SK-N-SH (cell line): ENCODE data around the gene RNU11. TPM values are rescaled to one million over a fixed set of nuclear protein-coding genes. Genes with fewer than 3 reads are reported as not detected.

Source experiments
- CTCF ChIA-PET: fragments of 300-600, 350-600 bp; formaldehyde crosslinking; extraction: SDS; loops from one replicate; lab custom pipeline; 2021; lab: Yijun Ruan, JAX
- POLR2A ChIA-PET: fragments of 350-600 bp; sonication (Branson Sonifier 250); formaldehyde crosslinking; extraction: SDS; loops from one replicate; lab custom pipeline; 2020; ENCODE audit warnings: antibody characterized with exemption, inconsistent platforms; lab: Yijun Ruan, JAX
- DNase-seq: peaks from one replicate; pipeline ENCODE4 v3.0.0; 2012
- H2AFZ ChIP-seq: fragments of 200-600 bp; sonication (generic); 2 replicates; pipeline ENCODE4 v1.8.1; 2016; ENCODE audit warnings: antibody characterized with exemption, mild to moderate bottlenecking, low read depth
- H3F3A ChIP-seq: fragments of 200-600 bp; sonication (generic); replicated peaks from 2 replicates; pipeline ENCODE3; 2016; ENCODE audit warnings: antibody characterized with exemption, mild to moderate bottlenecking; ENCODE audit not compliant: insufficient read depth
- H3K27ac ChIP-seq, 2 experiments: fragments of 200-500 bp in 1 of 2; fragments of 200-600 bp in 1 of 2; sonication (Bioruptor generic) in 1 of 2; sonication (generic), shearing (Covaris generic) in 1 of 2; 2 replicates each; pipeline versions ENCODE4 v1.5.1 to v1.6.1; 2014 to 2016; ENCODE audit warnings: low read depth in 2 of 2, inconsistent platforms in 1 of 2, low read length in 1 of 2, mild to moderate bottlenecking in 1 of 2, mixed read lengths in 1 of 2
- H3K27me3 ChIP-seq: fragments of 200-600 bp; sonication (generic), shearing (Covaris generic); 2 replicates; pipeline ENCODE4 v1.6.1; 2016; ENCODE audit warnings: mixed run types; ENCODE audit not compliant: insufficient read depth
- H3K36me3 ChIP-seq, 2 experiments: fragments of 200-500 bp in 1 of 2; fragments of 200-600 bp in 1 of 2; sonication (Bioruptor generic) in 1 of 2; sonication (generic) in 1 of 2; replicated peaks in 1 of 2; 2 replicates each; pipeline versions ENCODE3 to v1.5.1; 2014 to 2016; ENCODE audit warnings: low read length in 1 of 2, mild to moderate bottlenecking in 1 of 2; ENCODE audit not compliant: insufficient read depth in 2 of 2, control insufficient read depth in 1 of 2
- H3K4me1 ChIP-seq, 2 experiments: fragments of 200-500 bp in 1 of 2; fragments of 200-600 bp in 1 of 2; sonication (Bioruptor generic) in 1 of 2; sonication (generic), shearing (Covaris generic) in 1 of 2; 2 replicates each; pipeline versions ENCODE4 v1.5.1 to v1.6.1; 2014 to 2016; ENCODE audit warnings: low read depth in 1 of 2, low read length in 1 of 2, mixed run types in 1 of 2; ENCODE audit not compliant: insufficient read depth in 2 of 2, control insufficient read depth in 1 of 2
- H3K4me2 ChIP-seq: fragments of 200-600 bp; sonication (generic), shearing (Covaris generic); 2 replicates; pipeline ENCODE4 v1.6.1; 2017; ENCODE audit warnings: mixed run types
- H3K4me3 ChIP-seq, 2 experiments: fragments of 200-500 bp in 1 of 2; fragments of 200-600 bp in 1 of 2; sonication (Bioruptor generic) in 1 of 2; sonication (generic), shearing (Covaris generic) in 1 of 2; 2 replicates each; pipeline versions ENCODE4 v1.5.1 to v1.8.1; 2014 to 2016; ENCODE audit warnings: low read depth in 2 of 2, inconsistent platforms in 1 of 2, low read length in 1 of 2, mild to moderate bottlenecking in 1 of 2, mixed read lengths in 1 of 2, moderate library complexity in 1 of 2
- H3K79me2 ChIP-seq: fragments of 200-600 bp; sonication (generic); 2 replicates; pipeline ENCODE4 v1.8.1; 2017; ENCODE audit warnings: mild to moderate bottlenecking; ENCODE audit not compliant: insufficient read depth
- H3K9ac ChIP-seq: fragments of 200-600 bp; sonication (generic); 2 replicates; pipeline ENCODE4 v1.6.1; 2017; ENCODE audit warnings: mixed run types
- H3K9me2 ChIP-seq: fragments of 200-600 bp; sonication (generic); 2 replicates; pipeline ENCODE4 v1.6.1; 2017; ENCODE audit warnings: mixed run types
- H3K9me3 ChIP-seq: fragments of 200-600 bp; sonication (generic); 2 replicates; pipeline ENCODE4 v1.6.1; 2017; ENCODE audit warnings: mixed run types, mild to moderate bottlenecking, moderate library complexity
- H4K20me1 ChIP-seq: fragments of 200-600 bp; sonication (generic); 2 replicates; pipeline ENCODE4 v1.6.1; 2017; ENCODE audit warnings: mild to moderate bottlenecking, mixed run types; ENCODE audit not compliant: insufficient read depth
- ELF1 ChIP-seq: IDR thresholded peaks from 2 replicates; pipeline ENCODE4 v1.4.0; 2012
- GATA2 ChIP-seq: sonication (generic); formaldehyde crosslinking; IDR thresholded peaks from 2 replicates; pipeline ENCODE4 v1.5.0; 2020; ENCODE audit warnings: mild to moderate bottlenecking, missing genetic modification reagents
- JUND ChIP-seq: IDR thresholded peaks from 2 replicates; pipeline ENCODE4 v1.4.0; 2012
- MEF2A ChIP-seq: IDR thresholded peaks from 2 replicates; pipeline ENCODE4 v1.4.0; 2012; ENCODE audit warnings: low read depth, borderline replicate concordance
- MXI1 ChIP-seq: IDR thresholded peaks from 2 replicates; pipeline ENCODE4 v1.6.1; 2012; ENCODE audit warnings: mild to moderate bottlenecking, low read depth, low read length, improper control_type of control experiment
- RAD21 ChIP-seq: IDR thresholded peaks from 2 replicates; pipeline ENCODE4 v1.6.1; 2012; ENCODE audit warnings: mild to moderate bottlenecking, low read length
- YY1 ChIP-seq: IDR thresholded peaks from 2 replicates; pipeline ENCODE4 v1.4.0; 2012; ENCODE audit warnings: low read depth, mild to moderate bottlenecking
- WGBS: methylation state at CpG from one replicate; pipeline ENCODE4 v1.1.6; 2017; ENCODE audit warnings: low lambda C conversion rate; 5-methylcytosine and 5-hydroxymethylcytosine counted together
- polyA plus RNA-seq, 3 experiments: library from polyadenylated mRNA; depleted of rRNA; stranded (reverse); fragments of >200 nt; gene quantifications; 2 replicates each; pipeline ENCODE4 v1.2.3, GENCODE V29; 2012
- TF ChIP-seq, protein P1 (sequence below): fragments of 150-350 bp; IDR thresholded peaks from 2 replicates; pipeline ENCODE4 v1.6.1; 2017; ENCODE audit warnings: antibody characterized with exemption, low read length, low read depth, borderline replicate concordance
- TF ChIP-seq, protein P2 (sequence below): fragments of 200-600 bp; sonication (generic); IDR thresholded peaks from 2 replicates; pipeline ENCODE4 v1.6.1; 2017; ENCODE audit warnings: antibody characterized with exemption, mild to moderate bottlenecking, moderate library complexity
- TF ChIP-seq, protein P3 (sequence below): IDR thresholded peaks from 2 replicates; pipeline ENCODE4 v1.4.0; 2012; ENCODE audit warnings: low read depth, borderline replicate concordance
- TF ChIP-seq, protein P4 (sequence below): IDR thresholded peaks from 2 replicates; pipeline ENCODE4; 2012

Gene RNU11
- polyA plus RNA-seq, 1 of the 3 experiments (the other 2 are of a cell fraction), result not detected

DNA sequence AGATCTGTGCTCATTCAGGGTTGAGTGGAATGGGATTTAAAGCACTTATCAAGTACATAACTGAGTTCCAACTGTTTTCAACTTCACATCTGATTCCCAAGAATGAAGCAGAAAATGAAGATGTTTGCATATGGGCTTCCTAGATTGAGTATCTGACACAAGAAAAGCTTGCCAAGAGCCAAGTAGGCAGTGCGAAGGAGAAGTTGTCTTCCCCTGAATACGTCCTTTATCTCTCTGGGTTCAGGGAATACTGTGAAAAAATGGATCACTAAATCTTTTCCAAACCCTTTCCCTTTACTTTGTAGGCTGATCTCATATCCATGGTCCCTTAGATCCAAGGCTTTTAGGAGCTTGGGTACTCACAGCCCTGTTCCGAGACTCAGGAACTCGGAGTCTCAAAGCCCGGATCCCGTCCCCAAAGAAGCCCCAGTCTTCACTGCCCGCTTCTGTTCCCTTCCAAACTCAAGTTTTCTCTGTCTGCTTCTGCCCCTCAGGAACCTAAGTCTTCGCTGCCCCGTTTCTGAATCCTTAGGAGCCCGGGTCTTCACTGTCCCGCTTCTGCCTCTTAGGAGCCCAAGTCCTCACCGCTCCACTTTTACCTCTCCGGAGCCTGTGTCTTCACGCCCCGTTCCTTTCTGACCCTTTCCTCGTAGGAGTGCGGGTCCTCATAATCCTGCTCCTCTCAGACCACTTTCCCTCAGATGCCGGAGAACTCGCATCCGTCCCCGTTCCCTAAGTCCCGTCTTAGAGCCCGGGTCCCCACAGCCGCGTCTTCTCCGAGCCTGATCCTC lies 6.1 kb upstream of the RNU11 start:
- peak overlapping the region; percentile 88 for H3K9ac ChIP-seq
- POLR2A ChIA-PET, result interaction anchor here (0.9 to 2.1 kb wide), 5 partner anchors 27 to 235 kb away, joined by 3 to 12 read pairs (median 8); partner anchors contain the start of genes GMEB1, RCC1 and YTHDF2
- H3K4me2 ChIP-seq, result peak overlapping the region; percentile 86
- peaks cover 0 to 8% of the 10 kb centered on the region in 2 experiments for H3K36me3 ChIP-seq
- H3K4me1 ChIP-seq, result peaks cover 0 to 7% of the 10 kb centered on the region in 2 experiments; a peak in 1 of 4 replicates
- no peaks in the 10 kb centered on the region for H3K27me3 ChIP-seq
- peak overlapping the region; percentile 68 to 73 for H3K4me3 ChIP-seq
- H3K9me2 ChIP-seq, result no peaks in the 10 kb centered on the region
- peaks cover 44% of the 10 kb centered on the region for H3K79me2 ChIP-seq
- H4K20me1 ChIP-seq, result no peaks in the 10 kb centered on the region
- TF ChIP-seq, protein P1, sequence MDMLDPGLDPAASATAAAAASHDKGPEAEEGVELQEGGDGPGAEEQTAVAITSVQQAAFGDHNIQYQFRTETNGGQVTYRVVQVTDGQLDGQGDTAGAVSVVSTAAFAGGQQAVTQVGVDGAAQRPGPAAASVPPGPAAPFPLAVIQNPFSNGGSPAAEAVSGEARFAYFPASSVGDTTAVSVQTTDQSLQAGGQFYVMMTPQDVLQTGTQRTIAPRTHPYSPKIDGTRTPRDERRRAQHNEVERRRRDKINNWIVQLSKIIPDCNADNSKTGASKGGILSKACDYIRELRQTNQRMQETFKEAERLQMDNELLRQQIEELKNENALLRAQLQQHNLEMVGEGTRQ, result no peak
- TF ChIP-seq MXI1 (no peak), GATA2 (CRISPR knock-in tag) (no peak), YY1 (no peak), MEF2A (no peak), ELF1 (no peak), RAD21 (no peak), JUND (no peak)
- TF ChIP-seq, protein P2, sequence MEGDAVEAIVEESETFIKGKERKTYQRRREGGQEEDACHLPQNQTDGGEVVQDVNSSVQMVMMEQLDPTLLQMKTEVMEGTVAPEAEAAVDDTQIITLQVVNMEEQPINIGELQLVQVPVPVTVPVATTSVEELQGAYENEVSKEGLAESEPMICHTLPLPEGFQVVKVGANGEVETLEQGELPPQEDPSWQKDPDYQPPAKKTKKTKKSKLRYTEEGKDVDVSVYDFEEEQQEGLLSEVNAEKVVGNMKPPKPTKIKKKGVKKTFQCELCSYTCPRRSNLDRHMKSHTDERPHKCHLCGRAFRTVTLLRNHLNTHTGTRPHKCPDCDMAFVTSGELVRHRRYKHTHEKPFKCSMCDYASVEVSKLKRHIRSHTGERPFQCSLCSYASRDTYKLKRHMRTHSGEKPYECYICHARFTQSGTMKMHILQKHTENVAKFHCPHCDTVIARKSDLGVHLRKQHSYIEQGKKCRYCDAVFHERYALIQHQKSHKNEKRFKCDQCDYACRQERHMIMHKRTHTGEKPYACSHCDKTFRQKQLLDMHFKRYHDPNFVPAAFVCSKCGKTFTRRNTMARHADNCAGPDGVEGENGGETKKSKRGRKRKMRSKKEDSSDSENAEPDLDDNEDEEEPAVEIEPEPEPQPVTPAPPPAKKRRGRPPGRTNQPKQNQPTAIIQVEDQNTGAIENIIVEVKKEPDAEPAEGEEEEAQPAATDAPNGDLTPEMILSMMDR, result no peak
- TF ChIP-seq, protein P3, sequence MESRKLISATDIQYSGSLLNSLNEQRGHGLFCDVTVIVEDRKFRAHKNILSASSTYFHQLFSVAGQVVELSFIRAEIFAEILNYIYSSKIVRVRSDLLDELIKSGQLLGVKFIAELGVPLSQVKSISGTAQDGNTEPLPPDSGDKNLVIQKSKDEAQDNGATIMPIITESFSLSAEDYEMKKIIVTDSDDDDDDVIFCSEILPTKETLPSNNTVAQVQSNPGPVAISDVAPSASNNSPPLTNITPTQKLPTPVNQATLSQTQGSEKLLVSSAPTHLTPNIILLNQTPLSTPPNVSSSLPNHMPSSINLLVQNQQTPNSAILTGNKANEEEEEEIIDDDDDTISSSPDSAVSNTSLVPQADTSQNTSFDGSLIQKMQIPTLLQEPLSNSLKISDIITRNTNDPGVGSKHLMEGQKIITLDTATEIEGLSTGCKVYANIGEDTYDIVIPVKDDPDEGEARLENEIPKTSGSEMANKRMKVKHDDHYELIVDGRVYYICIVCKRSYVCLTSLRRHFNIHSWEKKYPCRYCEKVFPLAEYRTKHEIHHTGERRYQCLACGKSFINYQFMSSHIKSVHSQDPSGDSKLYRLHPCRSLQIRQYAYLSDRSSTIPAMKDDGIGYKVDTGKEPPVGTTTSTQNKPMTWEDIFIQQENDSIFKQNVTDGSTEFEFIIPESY, result no peak
- TF ChIP-seq, protein P4, sequence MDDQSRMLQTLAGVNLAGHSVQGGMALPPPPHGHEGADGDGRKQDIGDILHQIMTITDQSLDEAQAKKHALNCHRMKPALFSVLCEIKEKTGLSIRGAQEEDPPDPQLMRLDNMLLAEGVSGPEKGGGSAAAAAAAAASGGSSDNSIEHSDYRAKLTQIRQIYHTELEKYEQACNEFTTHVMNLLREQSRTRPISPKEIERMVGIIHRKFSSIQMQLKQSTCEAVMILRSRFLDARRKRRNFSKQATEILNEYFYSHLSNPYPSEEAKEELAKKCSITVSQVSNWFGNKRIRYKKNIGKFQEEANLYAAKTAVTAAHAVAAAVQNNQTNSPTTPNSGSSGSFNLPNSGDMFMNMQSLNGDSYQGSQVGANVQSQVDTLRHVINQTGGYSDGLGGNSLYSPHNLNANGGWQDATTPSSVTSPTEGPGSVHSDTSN, result no peak
- TF ChIP-seq, all 33 proteins: peak for 0
- CTCF ChIA-PET, result interaction anchor here (0.7 to 4.8 kb wide), 8 partner anchors 10 to 239 kb away, joined by 3 to 39 read pairs (median 4); partner anchors contain the start of gene YTHDF2
- Histone ChIP-seq H3K27ac (peak overlapping the region; percentile 82 to 88), H2AFZ (peak overlapping the region; percentile 80), H3K9me3 (no peaks in the 10 kb centered on the region), H3F3A (peaks cover 3% of the 10 kb centered on the region)
- 1% methylated on average over 26 of the region's 26 CpGs for WGBS
- DNase-seq, result no peak
